Esophagus (tissue), 2 donors: ENCODE measurements around the gene JAML. TPM values are rescaled to one million over a fixed set of nuclear protein-coding genes. Genes with fewer than 3 reads are reported as not detected.

Source experiments
- H3K27ac ChIP-seq, 2 donors: one replicate each; pipeline ENCODE4 v1.5.1; 2013; ENCODE audit warnings: low read depth in 2 of 2, mild to moderate bottlenecking in 2 of 2, inconsistent platforms in 1 of 2, low read length in 1 of 2, moderate library complexity in 1 of 2
- H3K27me3 ChIP-seq, 2 donors: one replicate each; pipeline ENCODE4 v1.6.1; 2013; ENCODE audit warnings: low read length in 2 of 2, control low read depth in 1 of 2, mild to moderate bottlenecking in 1 of 2; ENCODE audit not compliant: insufficient read depth in 2 of 2, control insufficient read depth in 1 of 2
- H3K36me3 ChIP-seq, 2 donors: one replicate each; pipeline ENCODE4 v1.6.1; 2013; ENCODE audit warnings: low read length in 1 of 2; ENCODE audit not compliant: control insufficient read depth in 2 of 2, insufficient read depth in 2 of 2
- H3K4me1 ChIP-seq, 2 donors: one replicate each; pipeline ENCODE4 v1.6.1; 2013; ENCODE audit warnings: low read length in 1 of 2; ENCODE audit not compliant: control insufficient read depth in 2 of 2, insufficient read depth in 2 of 2
- H3K4me3 ChIP-seq, 2 donors: one replicate each; pipeline ENCODE4 v1.5.1; 2013; ENCODE audit warnings: low read length in 2 of 2, mild to moderate bottlenecking in 2 of 2, low read depth in 1 of 2, moderate library complexity in 1 of 2
- H3K9me3 ChIP-seq, 2 donors: one replicate each; pipeline ENCODE4 v1.6.1; 2013; ENCODE audit warnings: mild to moderate bottlenecking in 2 of 2, low read depth in 1 of 2, low read length in 1 of 2, moderate library complexity in 1 of 2; ENCODE audit not compliant: control insufficient read depth in 2 of 2, insufficient read depth in 1 of 2
- WGBS, 2 donors: extraction: QIAGEN DNeasy Blood & Tissue Kit; methylation state at CpG; one replicate each; pipeline ENCODE4 v1.1.7; 2013; 5-methylcytosine and 5-hydroxymethylcytosine counted together
- polyA plus RNA-seq, 2 donors: library from polyadenylated mRNA; stranded (reverse); fragments of 200-250 nt; gene quantifications; one replicate each; pipeline ENCODE4 v1.2.3, GENCODE V29; 2013
- donor health status: healthy with polysubstance abuse.
- donor health status: Bipolar disorder and iron deficiency.

The JAML gene
- polyA plus RNA-seq, 2 donors, result 6.1 to 7.0 TPM

DNA sequence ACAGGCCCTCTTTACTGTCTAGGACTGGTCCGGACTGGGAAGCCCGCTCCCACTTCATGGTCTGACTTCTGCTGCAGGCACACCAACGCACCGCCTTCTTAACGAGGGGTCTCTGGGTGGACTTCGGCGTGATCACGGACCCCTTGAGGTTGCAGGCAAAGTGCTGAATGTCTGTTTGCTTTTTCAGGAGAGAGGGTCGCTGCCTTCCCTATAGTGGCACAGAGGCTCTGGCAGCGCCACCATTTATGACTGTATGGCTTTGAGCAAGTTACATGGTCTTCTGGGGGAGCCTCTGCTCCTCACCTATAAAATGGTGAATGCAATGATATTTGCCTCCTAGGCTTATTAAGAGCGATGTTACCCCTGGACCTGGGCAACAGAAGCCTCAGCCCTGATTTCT, 70.8 kb downstream of the JAML start:
- no peak overlapping the region for H3K4me3 ChIP-seq
- no peak overlapping the region for H3K27ac ChIP-seq
- H3K9me3 ChIP-seq, result peaks cover 0 to 5% of the 10 kb centered on the region in 2 donors
- no peaks in the 10 kb centered on the region for H3K36me3 ChIP-seq
- 90 to 94% methylated on average over 11 of the region's 11 CpGs for WGBS, 2 donors
- H3K4me1 ChIP-seq, result peaks cover 12% of the 10 kb centered on the region in 2 donors
- peaks cover 0 to 12% of the 10 kb centered on the region in 2 donors for H3K27me3 ChIP-seq

DNA sequence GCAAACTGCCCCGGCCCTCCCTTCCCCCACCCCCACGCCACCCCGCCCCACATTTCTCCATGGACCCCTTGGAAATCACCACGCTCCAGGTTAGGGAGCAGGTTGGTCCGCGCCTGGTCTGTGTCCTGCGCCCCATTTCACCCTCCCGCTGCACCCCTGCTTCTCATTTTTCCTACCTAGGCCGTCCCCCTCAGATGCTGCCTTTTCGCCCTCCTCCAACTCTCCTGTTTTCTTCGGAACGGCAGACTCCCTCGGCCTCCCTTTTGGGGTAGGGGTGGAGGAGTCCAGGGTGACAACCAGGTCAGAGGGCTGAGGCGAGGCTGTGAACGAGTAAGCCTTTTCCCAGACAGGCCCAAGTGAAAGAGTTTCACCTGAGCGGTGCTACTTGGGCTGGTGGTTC, 71.3 kb downstream of the JAML start:
- 35 to 39% methylated on average over 16 of the region's 16 CpGs for WGBS, 2 donors
- H3K4me1 ChIP-seq, result peaks cover 12% of the 10 kb centered on the region in 2 donors
- peaks cover 0 to 12% of the 10 kb centered on the region in 2 donors for H3K27me3 ChIP-seq
- no peaks in the 10 kb centered on the region for H3K36me3 ChIP-seq
- H3K27ac ChIP-seq, result no peak overlapping the region
- peaks cover 0 to 5% of the 10 kb centered on the region in 2 donors for H3K9me3 ChIP-seq
- H3K4me3 ChIP-seq, result peak overlapping the region in 1 of 2 donors; percentile 53

DNA sequence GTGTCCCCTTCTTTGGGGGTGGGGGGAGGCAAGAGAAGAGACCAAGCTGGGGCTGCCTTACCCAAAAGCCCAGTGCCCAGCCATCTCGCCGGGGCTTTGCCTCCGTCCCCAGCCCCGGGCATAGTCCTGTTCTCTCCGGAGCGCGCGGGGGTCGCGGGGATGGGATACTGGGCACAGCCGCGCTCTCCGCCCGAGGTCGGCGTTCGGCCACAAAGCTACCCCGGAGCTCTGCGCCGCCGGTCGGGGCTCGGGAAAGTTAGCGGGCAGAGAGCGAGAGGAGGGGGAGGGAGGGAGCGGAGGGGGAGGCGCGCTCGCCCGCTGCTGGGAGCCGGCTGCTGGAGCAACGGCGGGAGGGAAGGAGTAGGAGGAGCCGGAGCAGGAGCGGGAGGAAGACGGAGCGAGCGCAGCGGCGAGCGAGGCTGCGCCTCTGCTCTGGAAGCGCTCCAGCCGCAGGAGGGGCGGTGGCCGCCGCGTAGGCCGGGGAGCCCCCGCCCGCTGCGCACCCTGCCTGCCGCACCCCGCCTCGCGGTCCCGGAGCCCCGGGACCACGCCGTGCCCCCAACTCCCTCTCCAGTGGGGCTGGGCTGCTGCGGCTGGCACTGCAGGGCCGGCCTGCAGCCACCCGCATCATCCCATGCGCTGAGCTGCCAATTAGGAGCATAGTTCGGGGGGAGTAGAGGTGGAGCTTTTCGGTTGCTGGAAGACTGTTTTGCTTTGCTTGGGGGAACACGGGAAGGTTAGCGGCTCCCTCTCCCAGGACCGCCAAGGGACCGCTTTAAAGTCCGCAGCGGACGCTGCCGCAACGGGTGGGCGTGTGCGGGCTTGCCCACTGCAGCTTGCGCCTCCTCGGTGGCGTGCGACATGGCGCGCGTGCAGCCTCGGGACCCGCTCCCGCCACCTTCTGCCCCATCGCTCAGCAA, 72.0 kb downstream of the JAML start, which contains the start of gene SCN4B:
SCN4B (minus strand) TSS at position 272 of the 920 bp plus-strand sequence; CDS start at position 122, 150 bp downstream.
- Histone ChIP-seq H3K9me3 (peaks cover 0 to 5% of the 10 kb centered on the region in 2 donors), H3K4me1 (peaks cover 12% of the 10 kb centered on the region in 2 donors), H3K27me3 (peaks cover 0 to 12% of the 10 kb centered on the region in 2 donors), H3K4me3 (peak within 1 kb of the TSS; percentile 45 to 53), H3K27ac (no peak within 1 kb of the TSS), H3K36me3 (no peaks in the 10 kb centered on the region)
- WGBS, 2 donors, result 1% methylated on average over 81 to 88 of the region's 88 CpGs

DNA sequence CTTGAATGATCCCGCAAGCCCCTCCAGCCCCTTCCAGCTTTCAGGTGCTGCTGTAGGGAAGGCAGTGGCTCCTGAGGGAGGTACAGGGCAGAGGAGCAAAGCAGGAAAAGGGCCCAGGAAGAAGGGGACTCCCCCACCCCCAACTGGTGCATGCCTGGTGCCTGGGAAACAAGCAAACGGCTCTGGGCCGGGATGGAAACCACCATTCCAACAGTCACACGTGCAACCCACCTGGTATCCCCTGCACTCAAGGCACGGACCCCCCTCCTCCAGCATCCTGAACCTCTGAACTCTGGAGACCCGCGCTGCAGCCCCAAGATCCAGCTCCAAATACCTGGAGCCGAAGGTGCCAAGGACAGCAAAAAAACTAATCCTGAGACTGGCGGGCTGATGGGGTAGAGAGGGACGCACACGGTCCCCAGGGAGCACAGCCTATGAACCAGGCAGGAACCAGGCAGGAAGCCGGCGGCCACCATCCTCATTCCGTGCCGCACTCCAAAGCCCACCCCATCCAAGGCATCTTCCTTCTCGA, 72.7 kb downstream of the JAML start:
- Histone ChIP-seq H3K4me3 (peak overlapping the region; percentile 45 to 53), H3K36me3 (no peaks in the 10 kb centered on the region), H3K27ac (no peak overlapping the region), H3K27me3 (peaks cover 0 to 12% of the 10 kb centered on the region in 2 donors), H3K4me1 (peaks cover 12% of the 10 kb centered on the region in 2 donors), H3K9me3 (peaks cover 0 to 5% of the 10 kb centered on the region in 2 donors)
- 12 to 15% methylated on average over 16 of the region's 16 CpGs for WGBS, 2 donors

DNA sequence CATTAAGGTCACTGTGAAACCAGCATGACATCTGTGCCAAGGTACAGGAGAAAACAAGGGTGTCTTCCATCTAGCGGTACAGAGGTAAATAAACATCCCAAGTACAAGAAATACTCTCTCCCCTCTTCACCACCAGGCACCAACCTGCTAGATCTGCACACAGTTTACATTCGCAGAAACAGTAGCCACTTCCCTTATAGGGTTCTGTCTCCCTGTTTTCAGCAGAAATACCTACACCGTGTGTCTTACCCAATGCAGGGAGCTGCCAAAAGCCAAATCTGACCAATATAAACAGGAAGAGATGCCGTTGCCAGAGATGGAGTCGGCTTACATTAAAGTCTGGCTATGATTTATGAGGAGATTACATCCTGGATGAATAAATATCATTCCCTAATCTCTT, 73.4 kb downstream of the JAML start:
- no peaks in the 10 kb centered on the region for H3K36me3 ChIP-seq
- 28 to 39% methylated on average over 5 of the region's 5 CpGs for WGBS, 2 donors
- peaks cover 0 to 11% of the 10 kb centered on the region in 2 donors for H3K27me3 ChIP-seq
- H3K4me1 ChIP-seq, result peaks cover 12% of the 10 kb centered on the region in 2 donors
- H3K4me3 ChIP-seq, result no peak overlapping the region
- peaks cover 0 to 4% of the 10 kb centered on the region in 2 donors for H3K9me3 ChIP-seq
- no peak overlapping the region for H3K27ac ChIP-seq

DNA sequence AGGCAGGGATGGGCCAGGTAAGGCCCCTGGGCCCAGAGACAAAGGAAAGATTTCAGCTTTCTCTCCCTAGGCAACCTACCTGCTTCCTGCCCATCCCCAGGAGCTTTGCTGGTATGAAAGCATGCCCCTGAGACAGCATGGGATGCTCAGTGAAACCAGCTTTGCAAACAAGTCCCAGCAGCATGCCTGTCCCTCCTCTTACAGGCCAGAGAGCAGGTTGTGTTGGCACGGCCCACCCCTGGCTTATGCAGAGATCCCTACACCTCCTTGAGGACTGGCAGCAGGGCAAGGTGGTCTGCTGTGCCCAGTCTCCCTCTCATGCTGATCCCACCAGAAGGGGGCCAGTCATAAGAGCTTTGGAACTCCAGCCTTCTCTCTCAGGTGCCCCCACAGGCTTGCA, 75.3 kb downstream of the JAML start:
- H3K27me3 ChIP-seq, result peaks cover 0 to 8% of the 10 kb centered on the region in 2 donors

DNA sequence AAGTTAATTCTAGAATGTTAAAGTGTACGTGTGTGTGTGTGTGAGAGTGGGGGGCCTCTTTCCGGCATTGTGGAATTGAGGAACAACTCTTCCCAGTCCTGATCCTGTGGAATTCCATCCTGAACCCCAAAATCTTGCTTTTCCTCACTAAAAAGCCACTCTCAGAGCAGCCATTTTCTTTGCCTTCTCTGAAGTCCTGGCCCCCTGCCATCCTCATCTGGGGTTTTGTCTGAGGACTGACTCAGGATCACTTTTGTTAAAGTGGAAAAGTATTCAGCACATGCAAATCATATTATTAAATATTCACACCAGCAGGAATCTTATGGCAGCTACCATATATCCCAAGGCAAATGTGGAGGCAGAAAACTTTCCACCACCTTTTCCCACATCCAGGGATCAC, 76.0 kb downstream of the JAML start:
- Histone ChIP-seq H3K36me3 (no peaks in the 10 kb centered on the region), H3K27me3 (peaks cover 0 to 8% of the 10 kb centered on the region in 2 donors), H3K9me3 (no peaks in the 10 kb centered on the region), H3K4me3 (no peak overlapping the region), H3K4me1 (peaks cover 12 to 13% of the 10 kb centered on the region in 2 donors), H3K27ac (no peak overlapping the region)
- WGBS, 2 donors, result 75 to 79% methylated on average over 2 of the region's 2 CpGs

More for the DNA sequence above, 75.3 kb downstream of the JAML start:
- Histone ChIP-seq H3K27ac (no peak overlapping the region), H3K36me3 (no peaks in the 10 kb centered on the region), H3K4me1 (peaks cover 12 to 13% of the 10 kb centered on the region in 2 donors), H3K4me3 (no peak overlapping the region), H3K9me3 (no peaks in the 10 kb centered on the region)
- 44 to 59% methylated on average over 1 of the region's 1 CpG for WGBS, 2 donors

DNA sequence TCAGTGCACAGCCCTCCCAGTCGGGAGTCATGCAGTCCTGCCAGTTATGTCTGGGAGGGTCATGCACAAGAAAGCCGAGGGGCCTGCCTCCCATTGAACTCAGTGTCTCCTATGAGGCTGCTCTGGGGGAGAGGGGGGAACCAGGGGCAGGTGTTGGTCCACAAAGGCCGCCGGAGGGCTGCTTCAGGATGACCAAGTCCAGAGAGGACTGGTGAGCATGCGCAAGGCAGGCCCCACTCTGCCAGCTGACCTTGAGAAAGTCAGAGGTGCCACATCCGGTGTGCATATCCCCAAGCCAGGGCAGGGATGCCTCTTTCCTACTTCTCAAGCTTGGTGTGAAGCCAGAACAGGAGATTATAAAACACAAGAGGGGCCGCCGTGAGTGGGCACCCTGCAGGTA, 76.6 kb downstream of the JAML start:
- no peaks in the 10 kb centered on the region for H3K36me3 ChIP-seq
- no peak overlapping the region for H3K4me3 ChIP-seq
- H3K4me1 ChIP-seq, result peaks cover 11 to 13% of the 10 kb centered on the region in 2 donors
- H3K27me3 ChIP-seq, result peaks cover 0 to 5% of the 10 kb centered on the region in 2 donors
- WGBS, 2 donors, result 79 to 84% methylated on average over 8 of the region's 8 CpGs
- H3K9me3 ChIP-seq, result no peaks in the 10 kb centered on the region
- H3K27ac ChIP-seq, result no peak overlapping the region

DNA sequence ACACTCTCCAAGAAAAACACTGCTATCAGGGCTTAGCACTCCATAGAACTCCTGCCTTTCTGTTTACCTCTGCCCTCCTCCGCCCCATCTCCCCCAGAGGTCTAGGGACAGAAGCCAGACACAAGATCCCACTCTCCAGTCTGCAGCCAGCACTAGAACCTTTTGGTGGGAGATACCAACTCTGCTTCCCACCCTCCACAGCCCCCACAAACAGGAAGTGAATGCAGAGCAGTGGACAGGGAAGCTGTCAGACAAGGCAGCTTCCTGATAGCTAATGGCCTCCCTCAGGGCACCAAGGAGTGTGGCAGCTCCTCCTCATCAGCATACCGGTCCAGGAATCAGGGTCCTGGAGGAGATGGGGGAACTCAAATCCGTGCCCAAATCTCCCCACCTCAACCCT, 77.3 kb downstream of the JAML start:
- no peak overlapping the region for H3K27ac ChIP-seq
- WGBS, 2 donors, result 73 to 77% methylated on average over 3 of the region's 3 CpGs
- H3K27me3 ChIP-seq, result peaks cover 0 to 3% of the 10 kb centered on the region in 2 donors
- peaks cover 6 to 13% of the 10 kb centered on the region in 2 donors for H3K4me1 ChIP-seq
- no peaks in the 10 kb centered on the region for H3K9me3 ChIP-seq
- no peak overlapping the region for H3K4me3 ChIP-seq
- no peaks in the 10 kb centered on the region for H3K36me3 ChIP-seq
